Neural cell (in vitro differentiated cells): Measurements from ENCODE around the gene TEX2.

ENCODE experiments used
- CTCF ChIP-seq: fragments of 450-650 bp; IDR thresholded peaks from 2 replicates; pipeline ENCODE4 v1.5.1; 2014; ENCODE audit warnings: antibody characterized with exemption, mild to moderate bottlenecking, moderate library complexity; ENCODE audit not compliant: poor library complexity, severe bottlenecking
- EP300 ChIP-seq: fragments of 450-650 bp; conservative IDR thresholded peaks from 2 replicates; pipeline ENCODE4 v1.6.1; 2014; ENCODE audit warnings: antibody characterized with exemption, mild to moderate bottlenecking, moderate library complexity; ENCODE audit not compliant: poor library complexity, severe bottlenecking
- EZH2 ChIP-seq: fragments of 200-600, 300-800 bp; shearing (Covaris generic), sonication (generic); IDR thresholded peaks from 2 replicates; pipeline ENCODE4 v1.6.1; 2014; ENCODE audit warnings: antibody characterized with exemption, low read length, borderline replicate concordance, mild to moderate bottlenecking; ENCODE audit not compliant: insufficient read depth, poor library complexity, severe bottlenecking
- MXI1 ChIP-seq: fragments of 450-650 bp; conservative IDR thresholded peaks from 2 replicates; pipeline ENCODE4 v1.6.1; 2014; ENCODE audit warnings: antibody characterized with exemption, mild to moderate bottlenecking; ENCODE audit not compliant: poor library complexity, severe bottlenecking
- POLR2AphosphoS5 ChIP-seq: IDR thresholded peaks from 2 replicates; pipeline ENCODE4 v1.6.1; 2012
- RAD21 ChIP-seq: fragments of 450-650 bp; conservative IDR thresholded peaks from 2 replicates; pipeline ENCODE4 v1.6.1; 2014; ENCODE audit warnings: antibody characterized with exemption, mild to moderate bottlenecking, moderate library complexity
- REST ChIP-seq: IDR thresholded peaks from 2 replicates; pipeline ENCODE4 v1.6.1; 2012; ENCODE audit warnings: borderline replicate concordance
- SMC3 ChIP-seq: fragments of 450-650 bp; conservative IDR thresholded peaks from 2 replicates; pipeline ENCODE4 v1.6.1; 2014; ENCODE audit warnings: antibody characterized with exemption, mild to moderate bottlenecking, moderate library complexity; ENCODE audit not compliant: poor library complexity
- TAF1 ChIP-seq: IDR thresholded peaks from 2 replicates; pipeline ENCODE4 v1.6.1; 2012; ENCODE audit warnings: low read depth

GRCh38 chr17:64150237-64151015, 112.6 kb downstream of the TEX2 start:
- TF ChIP-seq POLR2AphosphoS5 (no peak), CTCF (no peak), MXI1 (no peak), TAF1 (no peak), RAD21 (no peak), EP300 (no peak), EZH2 (no peak), REST (no peak), SMC3 (no peak)
